SK-N-SH (cell line): ENCODE results near the gene DUSP1.

Experiments
- CTCF ChIP-seq: fragments of 200-600 bp; sonication (generic); IDR thresholded peaks from 2 replicates; pipeline ENCODE4 v1.6.1; 2017; ENCODE audit warnings: antibody characterized with exemption, mild to moderate bottlenecking, moderate library complexity
- EP300 ChIP-seq, 2 experiments: IDR thresholded peaks; 2 replicates each; pipeline versions ENCODE4 v1.4.0 to v1.6.1; 2012; ENCODE audit warnings: borderline replicate concordance in 1 of 2, low read depth in 1 of 2, low read length in 1 of 2
- EZH2phosphoT487 ChIP-seq: fragments of 200-600 bp; sonication (generic); IDR thresholded peaks from 2 replicates; pipeline ENCODE4 v1.6.1; 2017; ENCODE audit warnings: low read depth, mixed run types, mild to moderate bottlenecking, antibody characterized with exemption, moderate library complexity, borderline replicate concordance
- POLR2AphosphoS5 ChIP-seq: IDR thresholded peaks from 2 replicates; pipeline ENCODE4 v1.6.1; 2012; ENCODE audit warnings: low read depth, low read length
- RXRA ChIP-seq: IDR thresholded peaks from 2 replicates; pipeline ENCODE4 v1.4.0; 2012; ENCODE audit warnings: low read depth, mild to moderate bottlenecking, borderline replicate concordance
- TAF1 ChIP-seq: IDR thresholded peaks from 2 replicates; pipeline ENCODE4 v1.6.1; 2012; ENCODE audit warnings: low read depth, mild to moderate bottlenecking, low read length, moderate library complexity, borderline replicate concordance
- USF1 ChIP-seq: IDR thresholded peaks from 2 replicates; pipeline ENCODE4 v1.4.0; 2012; ENCODE audit warnings: low read depth, borderline replicate concordance

- TF ChIP-seq CTCF (no peak), POLR2AphosphoS5 (no peak), USF1 (no peak), EZH2phosphoT487 (no peak), RXRA (no peak), TAF1 (no peak), EP300 (IDR thresholded peaks at IDR 0.05; ENCODE audit: borderline replicate concordance in 1 of 2, low read depth in 1 of 2, low read length in 1 of 2) (no peak)
Observed at GRCh38 chr5:172792701-172793570, 21.9 kb upstream of the DUSP1 start.
